Measurements from ENCODE around the gene C19orf12. TPM values are rescaled to one million over a fixed set of nuclear protein-coding genes. Genes with fewer than 3 reads are reported as not detected.
"Not testable (repeated sequence)": the region's sequence is repeated elsewhere in the genome, so short reads cannot be mapped to it uniquely, and the experiment has no call there.

Gene C19orf12
- total RNA-seq, 2 experiments from 2014 or later = 7.7 TPM

GRCh38 chr19:29671393-29672160, 43.5 kb downstream of the C19orf12 start:
- peaks cover 69% of the 10 kb centered on the region for H3K36me3 Mint-ChIP-seq (ENCODE audit: low read depth)
- POLR2A ChIA-PET = interaction anchor here (0.7 to 5.5 kb wide), 13 partner anchors 8 to 271 kb away, joined by 3 to 107 read pairs (median 12); partner anchors contain the start of genes C19orf12, PLEKHF1, POP4 and URI1
- H3K4me3 ChIP-seq (ENCODE audit: low read length) = peak overlapping the region; percentile 30
- intact Hi-C loops (cut with DNase I, micrococcal nuclease) = loop anchor here (2.0 to 5.0 kb wide), 3 partner anchors 43 to 171 kb away; partner anchors contain the start of gene C19orf12 (in 1 of the 2)
- ATAC-seq (ENCODE audit: poor library complexity) = peak; percentile 63
- H3K9me3 ChIP-seq (ENCODE audit: control insufficient read depth in 1 of 2, insufficient read depth in 1 of 2, low read length in 2 of 2) = no peaks in the 10 kb centered on the region
- H3K4me1 Mint-ChIP-seq (ENCODE audit: low read depth) = peaks cover 88% of the 10 kb centered on the region
- no peaks in the 10 kb centered on the region for H3K9me3 Mint-ChIP-seq
- H3K4me3 Mint-ChIP-seq = peak overlapping the region; percentile 68
- peak overlapping the region; percentile 78 to 86 for H3K27ac ChIP-seq (ENCODE audit: low read depth in 1 of 2, low read length in 2 of 2)
- H3K27me3 Mint-ChIP-seq = no peaks in the 10 kb centered on the region
- peaks cover 98% of the 10 kb centered on the region for H3K4me1 ChIP-seq (ENCODE audit: insufficient read depth, low read length)
- peak; percentile 73 to 94 (median 89) for DNase-seq
- no peaks in the 10 kb centered on the region for H3K27me3 ChIP-seq (ENCODE audit: control insufficient read depth in 1 of 2, insufficient read depth in 2 of 2, low read length in 2 of 2)
- H3K27ac Mint-ChIP-seq = peak overlapping the region; percentile 98
- TF ChIP-seq CTCF (IDR thresholded peaks at IDR 0.05) = peak; percentile 56
- peaks cover 38% of the 10 kb centered on the region for H3K36me3 ChIP-seq (ENCODE audit: insufficient read depth, low read length)
- CTCF ChIA-PET = interaction anchor here (0.7 to 3.2 kb wide), 10 partner anchors 8 to 69 kb away, joined by 3 to 37 read pairs (median 3); partner anchors contain the start of genes C19orf12 and POP4

GRCh38 chr19:29671026-29671392, 44.1 kb downstream of the C19orf12 start:
- peak overlapping the region; percentile 98 for H3K27ac Mint-ChIP-seq
- peaks cover 66% of the 10 kb centered on the region for H3K36me3 Mint-ChIP-seq (ENCODE audit: low read depth)

GRCh38 chr19:29670255-29670654, 44.8 kb downstream of the C19orf12 start:
- Histone ChIP-seq H3K9me3 (ENCODE audit: control insufficient read depth in 1 of 2, insufficient read depth in 1 of 2, low read length in 2 of 2) (no peaks in the 10 kb centered on the region), H3K36me3 (ENCODE audit: insufficient read depth, low read length) (peaks cover 26% of the 10 kb centered on the region), H3K27ac (ENCODE audit: low read depth in 1 of 2, low read length in 2 of 2) (peak overlapping the region; percentile 85 to 86), H3K4me3 (ENCODE audit: low read length) (no peak overlapping the region), H3K4me1 (ENCODE audit: insufficient read depth, low read length) (peaks cover 85% of the 10 kb centered on the region), H3K27me3 (ENCODE audit: control insufficient read depth in 1 of 2, insufficient read depth in 2 of 2, low read length in 2 of 2) (no peaks in the 10 kb centered on the region)
- peaks cover 60% of the 10 kb centered on the region for H3K36me3 Mint-ChIP-seq (ENCODE audit: low read depth)
- no peak for ATAC-seq (ENCODE audit: poor library complexity)
- ChIA-PET POLR2A (interaction anchor here (5.5 kb wide), 1 partner anchor 44 kb away, joined by 102 read pairs; the partner anchor contains the start of gene C19orf12), CTCF (no interaction called here)
- H3K9me3 Mint-ChIP-seq = no peaks in the 10 kb centered on the region
- peak overlapping the region; percentile 68 for H3K4me3 Mint-ChIP-seq
- no peak for TF ChIP-seq CTCF (IDR thresholded peaks at IDR 0.05)
- DNase-seq = no peak
- intact Hi-C loops (cut with DNase I, micrococcal nuclease) = loop anchor here in 1 of 2 experiments (5.0 kb wide), 1 partner anchor 172 kb away; no protein-coding TSS in a partner anchor
- H3K27me3 Mint-ChIP-seq = no peaks in the 10 kb centered on the region
- H3K4me1 Mint-ChIP-seq (ENCODE audit: low read depth) = peaks cover 76% of the 10 kb centered on the region
- peak overlapping the region; percentile 98 for H3K27ac Mint-ChIP-seq

More at GRCh38 chr19:29671026-29671392, 44.1 kb downstream of the C19orf12 start:
- H3K4me1 Mint-ChIP-seq (ENCODE audit: low read depth) = peaks cover 84% of the 10 kb centered on the region
- peaks cover 92% of the 10 kb centered on the region for H3K4me1 ChIP-seq (ENCODE audit: insufficient read depth, low read length)
- not testable (repeated sequence) for H3K9me3 ChIP-seq (ENCODE audit: control insufficient read depth in 1 of 2, insufficient read depth in 1 of 2, low read length in 2 of 2); H3K27me3 ChIP-seq (ENCODE audit: control insufficient read depth in 1 of 2, insufficient read depth in 2 of 2, low read length in 2 of 2); ATAC-seq (ENCODE audit: poor library complexity); H3K9me3 Mint-ChIP-seq; H3K27me3 Mint-ChIP-seq; DNase-seq
- H3K27ac ChIP-seq (ENCODE audit: low read depth in 1 of 2, low read length in 2 of 2) = peak overlapping the region; percentile 78 to 86
- H3K4me3 Mint-ChIP-seq = peak overlapping the region; percentile 68
- H3K36me3 ChIP-seq (ENCODE audit: insufficient read depth, low read length) = peaks cover 33% of the 10 kb centered on the region
- POLR2A ChIA-PET = interaction anchor here (0.7 to 5.5 kb wide), 9 partner anchors 8 to 174 kb away, joined by 3 to 107 read pairs (median 21); partner anchors contain the start of genes C19orf12, PLEKHF1 and POP4
- H3K4me3 ChIP-seq (ENCODE audit: low read length) = peak overlapping the region; percentile 30
- CTCF ChIA-PET = interaction anchor here (1.0 to 3.2 kb wide), 6 partner anchors 9 to 65 kb away, joined by 3 to 37 read pairs (median 4); partner anchors contain the start of genes C19orf12 and POP4
- intact Hi-C loops (cut with DNase I, micrococcal nuclease) = loop anchor here in 1 of 2 experiments (5.0 kb wide), 1 partner anchor 171 kb away; no protein-coding TSS in a partner anchor

Data from CD4-positive, alpha-beta T cell (primary cell).